IPS-NIHi7 (cell line): ENCODE results near the gene RGS11.
"Not testable (repeated sequence)": the region's sequence is repeated elsewhere in the genome, so short reads cannot be mapped to it uniquely, and the experiment has no call there.

ENCODE experiments used
- DNase-seq: peaks from one replicate; pipeline ENCODE4 v3.0.0; 2012; ENCODE audit warnings: mixed read lengths; ENCODE audit errors: extremely low spot score

RGS11 gene

GRCh38 chr16:280991-281659 lies 5.4 kb upstream of the RGS11 start:
- no peak for DNase-seq

GRCh38 chr16:280552-280951 lies 4.8 kb upstream of the RGS11 start, which contains the start of gene ARHGDIG:
Gene ARHGDIG (plus strand): TSS chr16:280591. CDS start chr16:280681, 90 bp downstream.
- peak; percentile 65 for DNase-seq

- no peak for DNase-seq
These were observed 4.3 kb upstream of the RGS11 start for GRCh38 chr16:280005-280460.

GRCh38 chr16:279531-279930 lies 3.8 kb upstream of the RGS11 start:
- no peak for DNase-seq

GRCh38 chr16:278863-279366 lies 3.2 kb upstream of the RGS11 start:
- DNase-seq = peak; percentile 55

- DNase-seq = no peak
These were observed 808 bp upstream of the RGS11 start for GRCh38 chr16:276426-277077.

GRCh38 chr16:275041-275641 lies 603 bp downstream of the RGS11 start:
- peak; percentile 57 for DNase-seq

- no peak for DNase-seq
These were observed 2.0 kb downstream of the RGS11 start for GRCh38 chr16:273547-274421.

GRCh38 chr16:272633-273546 lies 2.9 kb downstream of the RGS11 start:
- no peak for DNase-seq

- no peak for DNase-seq
These were observed 5.1 kb downstream of the RGS11 start for GRCh38 chr16:270381-271255.

- DNase-seq = no peak
These were observed 6.5 kb downstream of the RGS11 start for GRCh38 chr16:269061-269796.

- no peak for DNase-seq
These were observed 7.3 kb downstream of the RGS11 start for GRCh38 chr16:268141-269053.

- not testable (repeated sequence) for DNase-seq
These were observed 8.2 kb downstream of the RGS11 start for GRCh38 chr16:267562-267961.

- DNase-seq = no peak
These were observed 9.2 kb downstream of the RGS11 start for GRCh38 chr16:266258-267164.

GRCh38 chr16:265711-266110 lies 10.0 kb downstream of the RGS11 start:
- DNase-seq = no peak

GRCh38 chr16:265002-265529 lies 10.7 kb downstream of the RGS11 start:
- no peak for DNase-seq
